C1 segment of cervical spinal cord (tissue), 14 donors: Measurements from ENCODE around the gene AKAP7.
"Not testable (repeated sequence)": the region's sequence is repeated elsewhere in the genome, so short reads cannot be mapped to it uniquely, and the experiment has no call there.

Experiments
- DNase-seq, 14 donors: peaks; one replicate each; lab custom pipeline; 2025; lab: John Stamatoyannopoulos, UW

The AKAP7 gene

DNA sequence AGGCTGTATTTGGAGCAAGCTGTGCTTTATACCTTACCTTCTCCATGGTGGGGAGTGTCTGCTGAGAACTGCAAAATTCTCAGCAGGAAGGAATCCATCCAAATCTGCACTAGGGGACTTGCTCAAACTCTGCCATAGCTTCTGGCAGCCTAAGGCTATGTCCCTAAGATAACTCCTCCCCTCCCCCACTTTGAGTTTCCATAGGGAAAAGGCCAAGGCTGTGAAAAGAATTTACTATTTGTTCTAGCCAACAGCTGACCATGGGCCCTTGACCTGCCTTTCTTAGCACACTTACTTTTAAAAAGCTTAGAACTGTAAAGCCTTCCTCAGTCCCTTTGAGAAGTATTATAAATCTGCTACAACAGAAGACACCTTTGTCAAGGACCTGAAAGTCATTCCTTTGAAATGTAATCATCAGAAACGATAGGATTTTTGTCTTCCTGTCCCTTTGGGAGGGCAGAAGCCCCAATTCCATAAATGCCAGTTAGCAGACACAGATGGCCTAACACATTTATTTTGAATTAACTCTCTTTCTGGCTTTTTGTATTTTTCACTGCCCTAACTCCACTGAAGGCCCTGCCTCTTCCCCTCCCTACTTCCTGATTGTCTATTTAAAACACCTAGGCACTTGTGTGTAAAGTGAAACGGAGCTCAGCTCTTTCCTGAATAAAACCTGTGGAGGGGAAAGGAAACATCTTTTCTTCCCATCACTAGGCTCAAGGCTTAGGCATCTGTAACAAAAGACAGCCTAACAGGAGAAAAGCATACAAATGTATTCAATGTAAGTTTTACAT, 157.1 kb downstream of the AKAP7 start:
- DNase-seq: no peak

DNA sequence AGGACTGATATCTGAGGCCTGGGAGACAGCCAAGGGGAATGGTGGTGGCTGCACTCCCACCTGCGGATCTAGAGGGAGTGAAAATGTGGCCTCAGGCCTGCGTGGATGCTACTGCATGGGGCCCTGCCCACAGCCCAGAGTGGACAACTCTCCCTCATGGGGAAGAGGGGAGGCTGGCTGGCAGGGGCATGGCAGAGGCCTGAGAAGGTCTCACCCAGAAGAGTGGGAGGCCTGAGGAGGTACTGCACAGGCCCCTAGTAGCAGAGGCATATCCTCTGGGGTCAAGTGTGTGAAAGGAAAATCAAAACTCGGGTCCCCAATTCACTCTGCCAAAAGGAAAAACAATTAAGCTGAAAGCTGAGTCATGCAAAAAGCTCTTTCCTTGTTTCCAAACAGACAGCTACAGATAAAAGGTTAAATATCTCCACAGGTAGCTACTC, 158.2 kb downstream of the AKAP7 start:
- DNase-seq: no peak

DNA sequence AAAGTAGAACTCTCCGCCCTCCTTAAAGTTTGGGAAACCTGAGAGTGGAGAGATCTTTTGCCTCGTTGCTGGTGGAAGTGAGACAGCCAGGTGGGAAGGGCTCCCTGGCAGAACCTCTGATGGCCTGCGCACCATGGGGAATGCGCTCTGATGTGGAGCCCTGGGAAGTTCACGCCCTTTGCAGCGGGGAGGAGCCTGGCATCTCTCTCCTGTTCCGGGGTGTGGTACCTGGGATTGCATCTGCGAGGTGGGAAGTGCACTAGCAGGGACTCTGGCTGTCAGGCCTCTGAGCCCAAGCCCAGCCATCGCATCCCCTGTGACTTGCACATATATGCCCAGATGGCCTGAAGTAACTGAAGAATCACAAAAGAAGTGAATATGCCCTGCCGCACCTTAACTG, 159.8 kb downstream of the AKAP7 start:
- DNase-seq: no peak

DNA sequence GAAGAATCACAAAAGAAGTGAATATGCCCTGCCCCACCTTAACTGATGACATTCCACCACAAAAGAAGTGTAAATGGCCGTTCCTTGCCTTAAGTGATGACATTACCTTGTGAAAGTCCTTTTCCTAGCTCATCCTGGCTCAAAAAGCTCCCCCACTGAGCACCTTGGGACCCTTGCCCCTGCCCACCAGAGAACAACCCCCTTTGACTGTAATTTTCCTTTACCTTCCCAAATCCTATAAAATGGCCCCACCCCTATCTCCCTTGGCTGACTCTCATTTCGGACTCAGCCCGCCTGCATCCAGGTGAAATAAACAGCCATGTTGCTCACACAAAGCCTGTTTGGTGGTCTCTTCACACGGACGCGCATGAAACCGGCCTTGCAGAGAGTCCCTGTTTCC, 165.6 kb downstream of the AKAP7 start:
- DNase-seq: not testable (repeated sequence)

DNA sequence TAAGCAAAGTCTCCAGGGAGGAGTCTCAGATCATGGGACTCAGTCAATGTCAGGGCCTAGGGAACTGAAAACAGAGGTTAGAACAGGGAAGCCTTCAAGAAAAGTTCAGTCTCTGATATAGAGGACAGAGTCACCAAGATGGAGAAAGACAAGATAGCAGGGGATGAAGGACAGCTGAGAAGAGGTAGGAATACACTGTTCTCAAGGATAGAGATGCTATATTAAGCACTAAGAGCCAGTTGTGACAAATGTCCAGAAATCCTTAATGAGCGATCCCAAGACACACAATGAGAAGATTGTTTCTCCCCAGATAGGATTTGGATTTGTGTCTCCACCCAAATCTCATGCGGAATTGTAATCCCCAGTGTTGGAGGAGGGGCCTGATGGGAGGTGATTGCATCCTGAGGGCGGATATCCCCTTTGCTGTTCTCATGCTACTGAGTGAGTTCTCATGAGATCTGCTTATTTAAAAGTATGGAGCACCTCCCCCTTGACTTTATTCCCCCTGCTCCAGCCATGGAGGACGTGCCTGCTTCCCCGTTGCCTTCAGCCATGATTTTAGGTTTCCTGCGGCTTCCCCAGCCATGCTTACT, 168.2 kb downstream of the AKAP7 start:
- DNase-seq: no peak

DNA sequence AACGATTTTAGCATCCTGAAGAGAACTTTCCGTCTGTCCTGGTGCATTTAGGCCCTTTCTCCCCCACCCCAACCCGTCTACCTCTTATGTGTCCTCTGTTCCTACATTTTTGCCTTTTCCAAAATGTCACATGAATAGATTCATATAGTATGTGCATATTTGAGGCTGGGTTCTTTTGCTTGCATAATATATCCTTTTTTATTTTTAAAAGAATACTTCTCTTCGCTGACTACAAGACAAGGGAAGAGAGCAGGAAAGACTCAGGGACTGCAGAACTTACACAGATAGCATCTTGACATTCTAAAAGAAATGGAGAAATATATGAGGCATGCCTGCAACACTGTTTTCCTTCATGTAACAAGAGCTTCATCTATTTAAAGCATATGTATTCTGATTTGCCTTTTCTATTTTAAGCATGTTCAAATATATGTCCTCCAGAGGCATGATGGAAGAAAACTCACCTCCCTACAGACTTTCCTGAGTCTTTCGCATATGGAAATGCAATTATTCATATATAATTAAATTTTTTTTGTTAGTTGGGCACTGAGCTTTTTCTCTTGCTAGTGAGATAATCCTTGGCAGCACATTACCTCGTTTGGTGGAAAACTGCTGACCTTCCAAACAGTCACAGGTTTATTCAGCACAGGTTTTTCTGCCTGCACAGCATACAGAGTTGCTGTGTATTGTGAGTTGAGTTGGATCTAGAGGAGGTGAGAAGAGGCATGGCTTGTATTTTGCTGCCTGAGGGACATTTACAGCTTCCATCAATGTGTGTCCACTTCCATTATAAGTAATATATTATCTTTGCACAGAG, 170.0 kb downstream of the AKAP7 start:
- DNase-seq: no peak

DNA sequence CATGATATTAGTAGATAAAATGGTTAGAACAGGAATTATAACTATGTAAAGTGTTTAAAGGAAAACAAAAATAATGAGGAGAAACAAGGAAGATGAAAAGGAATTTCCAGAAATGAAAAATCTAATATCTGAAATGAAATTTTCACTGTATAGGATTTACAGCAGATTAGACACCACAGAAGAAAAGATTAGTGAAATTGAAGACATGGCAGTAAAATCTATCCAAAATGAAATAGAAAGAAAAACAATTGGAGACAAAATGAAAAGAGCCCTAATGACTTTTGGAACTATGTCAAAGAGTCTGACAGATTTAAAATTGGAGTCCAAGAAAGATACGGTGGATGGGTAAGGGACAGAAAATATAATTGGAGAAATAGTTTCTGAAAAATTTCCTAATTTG, 174.2 kb downstream of the AKAP7 start:
- DNase-seq: no peak

DNA sequence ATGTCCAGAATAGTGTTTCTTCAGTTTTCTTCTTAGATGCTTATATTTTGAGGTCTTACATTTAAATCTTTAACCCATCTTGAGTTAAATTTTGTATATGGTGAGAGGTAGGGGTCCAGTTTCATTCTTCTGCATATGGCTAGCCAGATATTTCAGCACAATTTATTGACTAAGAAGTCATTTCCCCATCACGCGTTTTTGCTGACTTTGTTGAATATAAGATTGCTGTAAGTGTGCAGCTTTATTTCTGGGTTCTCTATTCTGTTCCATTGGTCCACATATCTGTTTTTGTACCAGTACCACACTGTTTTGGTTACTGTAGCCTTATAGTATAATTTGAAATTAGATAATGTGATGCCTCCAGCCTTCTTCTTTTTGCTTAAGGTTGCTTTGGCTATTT, 179.6 kb downstream of the AKAP7 start:
- DNase-seq: no peak

DNA sequence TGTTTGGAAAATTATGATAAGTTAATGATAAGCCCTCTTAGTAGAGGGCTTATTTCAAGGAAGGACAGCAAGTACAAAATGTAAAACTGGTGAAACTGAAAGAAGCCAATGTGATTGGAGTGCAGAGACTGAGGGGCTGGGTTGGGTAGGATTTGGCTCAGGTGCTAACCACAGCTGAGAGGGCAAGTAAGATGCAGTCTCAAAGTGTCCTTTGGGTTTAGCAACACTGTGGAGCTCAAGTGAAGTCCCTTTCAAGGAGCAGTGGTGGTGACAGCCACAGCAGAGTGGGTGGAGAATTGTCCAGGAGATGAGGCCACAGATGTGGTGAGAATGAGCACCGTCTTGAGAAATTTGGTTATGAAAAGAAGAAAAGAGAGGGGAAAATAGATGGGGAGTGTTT, 181.4 kb downstream of the AKAP7 start:
- DNase-seq: no peak

DNA sequence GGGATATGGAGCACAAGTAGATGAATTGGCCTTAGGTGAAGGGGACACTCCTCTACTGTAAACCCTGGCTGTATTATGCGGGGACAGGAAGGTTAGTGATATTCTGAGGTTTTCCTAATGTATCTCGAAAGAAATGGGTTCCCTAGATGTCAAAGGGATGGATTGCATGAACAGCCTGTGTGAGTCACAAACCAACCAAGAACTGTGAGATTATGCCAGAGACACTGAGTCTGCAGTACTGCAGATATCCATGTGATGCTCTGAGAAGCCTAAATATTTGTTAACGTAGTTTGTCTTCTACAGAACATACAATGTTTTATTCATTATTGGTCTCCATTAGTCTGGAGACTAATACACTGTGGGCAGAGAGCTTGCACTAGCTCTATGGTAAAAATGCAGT, 182.2 kb downstream of the AKAP7 start:
- no peak for DNase-seq

DNA sequence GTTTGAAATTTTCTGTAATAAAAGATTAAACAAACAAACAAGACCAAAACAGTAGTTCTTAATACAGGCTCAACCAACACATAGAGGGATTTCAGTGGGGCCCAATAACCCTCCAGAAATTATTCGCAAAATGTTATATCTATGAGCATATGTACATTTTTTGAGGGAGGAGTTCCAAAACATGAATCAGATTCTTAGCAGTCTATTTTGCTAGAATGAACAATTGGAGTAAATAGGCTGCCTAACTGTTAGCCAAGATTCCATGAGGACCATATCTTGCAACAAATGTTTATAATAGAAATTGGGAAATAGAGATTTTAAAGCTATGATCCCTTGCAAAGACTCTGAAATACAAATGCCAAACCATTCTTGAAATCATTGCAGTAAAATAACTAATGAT, 186.3 kb downstream of the AKAP7 start:
- DNase-seq: no peak

DNA sequence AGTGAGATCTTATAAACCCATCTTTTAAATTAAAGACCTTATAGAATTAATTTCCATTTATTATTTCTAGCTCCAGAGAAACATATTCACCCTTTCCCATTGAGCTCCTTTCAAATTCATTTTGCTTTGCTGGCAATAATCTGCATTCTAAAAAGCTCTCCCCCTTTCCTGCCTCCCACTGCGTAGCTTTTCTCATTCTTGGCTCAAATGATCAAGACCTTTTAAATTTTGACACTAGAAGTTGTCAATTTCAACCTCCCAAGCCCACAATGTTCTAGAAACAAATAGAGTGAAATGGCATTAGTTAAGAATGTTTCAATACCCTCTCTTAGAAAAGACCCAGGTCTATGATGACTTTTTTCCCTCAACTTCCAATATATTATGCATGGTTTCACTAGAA, 186.9 kb downstream of the AKAP7 start:
- DNase-seq: peak in 1 of 14 donors; percentile 8

DNA sequence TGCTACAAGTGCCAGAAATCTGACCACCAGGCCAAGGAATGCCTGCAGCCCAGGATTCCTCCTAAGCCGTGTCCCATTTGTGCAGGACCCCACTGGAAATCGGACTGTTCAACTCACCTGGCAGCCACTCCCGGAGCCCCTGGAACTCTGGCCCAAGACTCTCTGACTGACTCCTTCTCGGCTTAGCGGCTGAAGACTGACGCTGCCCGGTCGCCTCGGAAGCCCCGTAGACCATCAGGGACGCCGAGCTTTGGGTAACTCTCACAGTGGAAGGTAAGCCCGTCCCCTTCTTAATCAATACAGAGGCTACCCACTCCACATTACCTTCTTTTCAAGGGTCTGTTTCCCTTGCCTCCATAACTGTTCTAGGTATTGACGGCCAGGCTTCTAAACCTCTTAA, 190.4 kb downstream of the AKAP7 start:
- DNase-seq: not testable (repeated sequence)

DNA sequence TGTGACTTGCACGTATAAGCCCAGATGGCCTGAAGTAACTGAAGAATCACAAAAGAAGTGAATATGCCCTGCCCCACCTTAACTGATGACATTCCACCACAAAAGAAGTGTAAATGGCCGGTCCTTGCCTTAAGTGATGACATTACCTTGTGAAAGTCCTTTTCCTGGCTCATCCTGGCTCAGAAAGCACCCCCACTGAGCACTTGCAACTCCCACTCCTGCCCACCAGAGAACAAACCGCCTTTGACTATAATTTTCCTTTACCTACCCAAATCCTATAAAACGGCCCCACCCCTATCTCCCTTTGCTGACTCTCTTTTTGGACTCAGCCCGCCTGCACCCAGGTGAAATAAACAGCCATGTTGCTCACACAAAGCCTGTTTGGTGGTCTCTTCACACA, 193.5 kb downstream of the AKAP7 start:
- DNase-seq: not testable (repeated sequence)

DNA sequence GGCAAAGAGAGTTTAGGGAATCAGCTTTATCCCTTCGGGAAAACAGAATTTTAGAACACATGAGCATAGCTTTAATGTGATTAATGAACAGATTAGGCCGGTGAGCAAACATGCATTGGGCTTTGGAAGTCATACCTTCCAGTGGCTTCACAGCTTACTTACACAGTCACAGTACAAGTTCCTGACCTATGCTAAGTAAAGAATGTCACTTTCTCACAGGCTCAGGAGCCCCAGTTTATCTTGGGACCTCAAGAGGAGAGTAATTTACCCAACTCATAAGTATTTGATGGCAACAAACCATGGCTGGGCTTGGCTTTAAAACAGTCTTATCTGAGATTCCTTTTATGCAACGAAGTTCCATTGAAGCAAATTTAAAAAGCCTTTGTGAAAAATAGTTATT, 195.9 kb downstream of the AKAP7 start:
- DNase-seq: no peak

DNA sequence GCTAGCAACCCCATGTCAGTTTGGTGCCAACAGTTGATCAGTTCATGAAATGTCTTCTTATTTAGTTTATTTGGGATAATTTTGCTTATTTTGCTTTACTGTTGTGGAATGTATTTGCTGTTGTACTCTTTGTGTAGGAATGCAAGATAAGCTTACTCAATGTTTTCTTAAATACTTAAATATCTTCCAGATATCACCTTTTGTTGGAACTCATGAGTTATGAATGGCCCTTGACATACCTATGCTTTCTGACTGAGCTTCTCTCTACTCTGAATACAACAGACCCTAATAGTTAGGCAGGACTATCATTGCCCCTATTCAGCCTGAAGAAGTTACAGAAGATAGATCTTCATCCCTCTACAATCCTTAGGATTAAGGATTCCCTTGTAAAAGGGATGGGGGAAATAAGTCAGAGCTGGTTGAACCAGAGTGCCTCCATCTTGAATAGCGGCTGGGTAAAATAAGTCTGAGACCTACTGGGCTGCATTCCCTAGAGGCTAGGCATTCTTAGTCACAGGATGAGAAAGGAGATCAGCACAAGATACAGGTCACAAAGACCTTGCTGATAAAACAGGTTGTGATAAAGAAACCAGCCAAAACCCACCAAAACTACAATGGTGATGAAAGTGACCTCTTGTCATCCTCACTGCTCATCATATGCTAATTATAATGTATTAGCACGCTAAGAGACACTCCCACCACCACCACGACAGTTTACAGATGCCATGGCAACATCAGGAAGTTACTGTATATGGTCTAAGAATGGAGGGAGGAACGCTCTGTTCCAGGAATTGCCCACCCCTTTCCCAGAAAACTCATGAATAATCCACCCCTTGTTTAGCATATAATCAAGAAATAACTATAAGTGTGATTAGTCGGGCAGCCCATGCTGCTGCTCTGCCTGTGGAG, 196.9 kb downstream of the AKAP7 start:
- no peak for DNase-seq
